Measurements from ENCODE around the gene SPOCK1.

SPOCK1 gene

GRCh38 chr5:137504916-137505315 lies 5.8 kb upstream of the SPOCK1 start:
- Histone ChIP-seq H3K4me1 (ENCODE audit: control insufficient read depth, insufficient read depth, low read depth, low read length) (no peaks in the 10 kb centered on the region), H3K14ac (ENCODE audit: low read length in 2 of 2) (no peak overlapping the region), H4K91ac (ENCODE audit: low read length) (no peak overlapping the region), H3K9me3 (ENCODE audit: control insufficient read depth, low read length) (no peaks in the 10 kb centered on the region), H3K27ac (ENCODE audit: low read length, poor library complexity, severe bottlenecking) (no peak overlapping the region), H3K4me2 (ENCODE audit: low read length, poor library complexity, severe bottlenecking) (no peak overlapping the region), H2AFZ (ENCODE audit: low read depth, low read length) (no peak overlapping the region), H3K79me1 (replicated peaks; ENCODE audit: low read length, poor library complexity, severe bottlenecking) (no peaks in the 10 kb centered on the region), H2BK15ac (ENCODE audit: low read depth, poor library complexity, severe bottlenecking) (no peak overlapping the region), H3K9ac (ENCODE audit: low read length) (no peak overlapping the region), H3K36me3 (ENCODE audit: control insufficient read depth in 1 of 2, insufficient read depth in 2 of 2, low read depth in 1 of 2, low read length in 2 of 2) (no peaks in the 10 kb centered on the region), H3K27me3 (ENCODE audit: control insufficient read depth in 1 of 2, insufficient read depth in 1 of 2, low read length in 2 of 2) (peaks cover 8 to 20% of the 10 kb centered on the region in 2 experiments), H3K23ac (ENCODE audit: low read length in 2 of 2) (no peak overlapping the region), H2BK5ac (ENCODE audit: low read depth, low read length, poor library complexity, severe bottlenecking) (no peak overlapping the region), H2BK120ac (ENCODE audit: low read depth, low read length) (no peak overlapping the region), H3K18ac (ENCODE audit: low read depth in 1 of 2, low read length in 2 of 2) (no peak overlapping the region), H4K8ac (ENCODE audit: low read length) (no peak overlapping the region), H3K4me3 (ENCODE audit: insufficient read depth in 1 of 2, low read depth in 1 of 2, low read length in 2 of 2) (no peak overlapping the region), H2AK5ac (ENCODE audit: low read length, severe bottlenecking) (no peak overlapping the region), H2BK12ac (ENCODE audit: low read length in 2 of 2) (no peak overlapping the region), H3K4ac (ENCODE audit: low read depth in 1 of 2, low read length in 2 of 2) (no peak overlapping the region)
- DNase-seq = no peak

- H3K9me3 ChIP-seq (ENCODE audit: control insufficient read depth, low read length) = no peaks in the 10 kb centered on the region
- no peak overlapping the region for H2BK15ac ChIP-seq (ENCODE audit: low read depth, poor library complexity, severe bottlenecking)
- no peaks in the 10 kb centered on the region for H3K36me3 ChIP-seq (ENCODE audit: control insufficient read depth in 1 of 2, insufficient read depth in 2 of 2, low read depth in 1 of 2, low read length in 2 of 2)
- H2BK12ac ChIP-seq (ENCODE audit: low read length in 2 of 2) = no peak overlapping the region
- H3K4me2 ChIP-seq (ENCODE audit: low read length, poor library complexity, severe bottlenecking) = no peak overlapping the region
- H3K4me3 ChIP-seq (ENCODE audit: insufficient read depth in 1 of 2, low read depth in 1 of 2, low read length in 2 of 2) = no peak overlapping the region
- H3K4me1 ChIP-seq (ENCODE audit: control insufficient read depth, insufficient read depth, low read depth, low read length) = peaks cover 6% of the 10 kb centered on the region
- no peak overlapping the region for H3K4ac ChIP-seq (ENCODE audit: low read depth in 1 of 2, low read length in 2 of 2)
- H3K9ac ChIP-seq (ENCODE audit: low read length) = no peak overlapping the region
- no peak overlapping the region for H2BK5ac ChIP-seq (ENCODE audit: low read depth, low read length, poor library complexity, severe bottlenecking)
- no peak overlapping the region for H4K91ac ChIP-seq (ENCODE audit: low read length)
- H2AK5ac ChIP-seq (ENCODE audit: low read length, severe bottlenecking) = no peak overlapping the region
- no peak overlapping the region for H3K23ac ChIP-seq (ENCODE audit: low read length in 2 of 2)
- no peak overlapping the region for H2BK120ac ChIP-seq (ENCODE audit: low read depth, low read length)
- DNase-seq = no peak
- no peak overlapping the region for H3K27ac ChIP-seq (ENCODE audit: low read length, poor library complexity, severe bottlenecking)
- peaks cover 8 to 25% of the 10 kb centered on the region in 2 experiments for H3K27me3 ChIP-seq (ENCODE audit: control insufficient read depth in 1 of 2, insufficient read depth in 1 of 2, low read length in 2 of 2)
- no peak overlapping the region for H3K18ac ChIP-seq (ENCODE audit: low read depth in 1 of 2, low read length in 2 of 2)
- H3K79me1 ChIP-seq (replicated peaks; ENCODE audit: low read length, poor library complexity, severe bottlenecking) = no peaks in the 10 kb centered on the region
- no peak overlapping the region for H4K8ac ChIP-seq (ENCODE audit: low read length)
- H2AFZ ChIP-seq (ENCODE audit: low read depth, low read length) = no peak overlapping the region
- no peak overlapping the region for H3K14ac ChIP-seq (ENCODE audit: low read length in 2 of 2)
Observed at GRCh38 chr5:137503456-137503855, 4.3 kb upstream of the SPOCK1 start.

GRCh38 chr5:137502632-137503031 lies 3.5 kb upstream of the SPOCK1 start:
- H4K91ac ChIP-seq (ENCODE audit: low read length) = no peak overlapping the region
- H2AK5ac ChIP-seq (ENCODE audit: low read length, severe bottlenecking) = no peak overlapping the region
- WGBS = 58% methylated on average over 6 of the region's 8 CpGs
- no peak overlapping the region for H2AFZ ChIP-seq (ENCODE audit: low read depth, low read length)
- H3K36me3 ChIP-seq (ENCODE audit: control insufficient read depth in 1 of 2, insufficient read depth in 2 of 2, low read depth in 1 of 2, low read length in 2 of 2) = no peaks in the 10 kb centered on the region
- H3K9me3 ChIP-seq (ENCODE audit: control insufficient read depth, low read length) = no peaks in the 10 kb centered on the region
- H3K27ac ChIP-seq (ENCODE audit: low read length, poor library complexity, severe bottlenecking) = no peak overlapping the region
- H2BK15ac ChIP-seq (ENCODE audit: low read depth, poor library complexity, severe bottlenecking) = no peak overlapping the region
- no peak overlapping the region for H3K18ac ChIP-seq (ENCODE audit: low read depth in 1 of 2, low read length in 2 of 2)
- H3K79me1 ChIP-seq (replicated peaks; ENCODE audit: low read length, poor library complexity, severe bottlenecking) = no peaks in the 10 kb centered on the region
- H3K14ac ChIP-seq (ENCODE audit: low read length in 2 of 2) = no peak overlapping the region
- no peak for DNase-seq
- H3K4me1 ChIP-seq (ENCODE audit: control insufficient read depth, insufficient read depth, low read depth, low read length) = peaks cover 12% of the 10 kb centered on the region
- no peak overlapping the region for H3K4me2 ChIP-seq (ENCODE audit: low read length, poor library complexity, severe bottlenecking)
- no peak overlapping the region for H2BK120ac ChIP-seq (ENCODE audit: low read depth, low read length)
- H3K27me3 ChIP-seq (ENCODE audit: control insufficient read depth in 1 of 2, insufficient read depth in 1 of 2, low read length in 2 of 2) = peaks cover 8 to 31% of the 10 kb centered on the region in 2 experiments
- H3K4me3 ChIP-seq (ENCODE audit: insufficient read depth in 1 of 2, low read depth in 1 of 2, low read length in 2 of 2) = no peak overlapping the region
- no peak overlapping the region for H3K4ac ChIP-seq (ENCODE audit: low read depth in 1 of 2, low read length in 2 of 2)
- no peak overlapping the region for H2BK5ac ChIP-seq (ENCODE audit: low read depth, low read length, poor library complexity, severe bottlenecking)
- no peak overlapping the region for H3K9ac ChIP-seq (ENCODE audit: low read length)
- no peak overlapping the region for H4K8ac ChIP-seq (ENCODE audit: low read length)
- H3K23ac ChIP-seq (ENCODE audit: low read length in 2 of 2) = no peak overlapping the region
- no peak overlapping the region for H2BK12ac ChIP-seq (ENCODE audit: low read length in 2 of 2)

GRCh38 chr5:137501846-137502406 lies 2.8 kb upstream of the SPOCK1 start:
- no peak overlapping the region for H3K9ac ChIP-seq (ENCODE audit: low read length)
- no peak overlapping the region for H2BK12ac ChIP-seq (ENCODE audit: low read length in 2 of 2)
- no peak overlapping the region for H2BK120ac ChIP-seq (ENCODE audit: low read depth, low read length)
- no peak overlapping the region for H3K14ac ChIP-seq (ENCODE audit: low read length in 2 of 2)
- 61% methylated on average over 3 of the region's 3 CpGs for WGBS
- no peak overlapping the region for H4K8ac ChIP-seq (ENCODE audit: low read length)
- no peak overlapping the region for H2AFZ ChIP-seq (ENCODE audit: low read depth, low read length)
- H4K91ac ChIP-seq (ENCODE audit: low read length) = no peak overlapping the region
- no peak overlapping the region for H3K4ac ChIP-seq (ENCODE audit: low read depth in 1 of 2, low read length in 2 of 2)
- no peaks in the 10 kb centered on the region for H3K9me3 ChIP-seq (ENCODE audit: control insufficient read depth, low read length)
- H3K4me3 ChIP-seq (ENCODE audit: insufficient read depth in 1 of 2, low read depth in 1 of 2, low read length in 2 of 2) = no peak overlapping the region
- H3K4me2 ChIP-seq (ENCODE audit: low read length, poor library complexity, severe bottlenecking) = no peak overlapping the region
- H3K18ac ChIP-seq (ENCODE audit: low read depth in 1 of 2, low read length in 2 of 2) = no peak overlapping the region
- no peak overlapping the region for H2BK5ac ChIP-seq (ENCODE audit: low read depth, low read length, poor library complexity, severe bottlenecking)
- H2BK15ac ChIP-seq (ENCODE audit: low read depth, poor library complexity, severe bottlenecking) = no peak overlapping the region
- H3K36me3 ChIP-seq (ENCODE audit: control insufficient read depth in 1 of 2, insufficient read depth in 2 of 2, low read depth in 1 of 2, low read length in 2 of 2) = no peaks in the 10 kb centered on the region
- H3K27me3 ChIP-seq (ENCODE audit: control insufficient read depth in 1 of 2, insufficient read depth in 1 of 2, low read length in 2 of 2) = peaks cover 8 to 37% of the 10 kb centered on the region in 2 experiments
- peaks cover 12% of the 10 kb centered on the region for H3K4me1 ChIP-seq (ENCODE audit: control insufficient read depth, insufficient read depth, low read depth, low read length)
- H3K79me1 ChIP-seq (replicated peaks; ENCODE audit: low read length, poor library complexity, severe bottlenecking) = no peaks in the 10 kb centered on the region
- H2AK5ac ChIP-seq (ENCODE audit: low read length, severe bottlenecking) = no peak overlapping the region
- H3K27ac ChIP-seq (ENCODE audit: low read length, poor library complexity, severe bottlenecking) = no peak overlapping the region
- no peak overlapping the region for H3K23ac ChIP-seq (ENCODE audit: low read length in 2 of 2)
- no peak for DNase-seq
